ENCODE results near the gene CSNK2A1. TPM values are rescaled to one million over a fixed set of nuclear protein-coding genes. Genes with fewer than 3 reads are reported as not detected.

CSNK2A1 gene
- total RNA-seq, 1 donor from 2014 or later = 207 TPM

- peaks cover 8% of the 10 kb centered on the region for H3K4me1 Mint-ChIP-seq
- no peak for DNase-seq (ENCODE audit: low read depth, low spot score)
- no peaks in the 10 kb centered on the region for H3K9me3 Mint-ChIP-seq
- no peak for TF ChIP-seq CTCF (conservative IDR thresholded peaks at IDR 0.05)
- peaks cover 2% of the 10 kb centered on the region for H3K27me3 Mint-ChIP-seq (ENCODE audit: low read depth)
- no peak overlapping the region for H3K27ac Mint-ChIP-seq (ENCODE audit: unreplicated experiment)
- no peak overlapping the region for H3K4me3 Mint-ChIP-seq
- peaks cover 13% of the 10 kb centered on the region for H3K36me3 Mint-ChIP-seq (ENCODE audit: low read depth)
Measured at GRCh38 chr20:436476-436875, 107.1 kb downstream of the CSNK2A1 start.

DNA sequence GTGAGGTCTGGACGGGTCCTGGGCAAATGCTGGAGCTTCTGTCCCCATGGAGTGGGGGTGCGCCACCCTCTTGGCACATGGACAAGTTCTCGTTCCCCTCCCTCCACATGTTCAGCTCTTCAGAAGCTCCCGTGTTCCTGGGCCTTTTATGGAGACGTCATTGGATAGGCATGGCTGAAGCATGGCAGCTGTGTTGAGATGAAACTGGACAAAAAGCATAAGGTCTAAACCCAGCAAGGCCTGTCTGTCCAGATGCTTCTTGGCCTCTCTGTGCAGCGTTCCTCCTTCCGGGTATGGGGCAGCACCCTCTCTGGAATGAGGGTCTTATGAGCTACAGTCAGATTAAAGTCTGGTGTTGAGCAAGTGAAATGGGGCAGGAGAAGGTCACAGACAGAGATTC, 108.0 kb downstream of the CSNK2A1 start:
- DNase-seq (ENCODE audit: low read depth, low spot score) = no peak
- no peak overlapping the region for H3K27ac Mint-ChIP-seq (ENCODE audit: unreplicated experiment)
- peaks cover 4% of the 10 kb centered on the region for H3K27me3 Mint-ChIP-seq (ENCODE audit: low read depth)
- peaks cover 13% of the 10 kb centered on the region for H3K36me3 Mint-ChIP-seq (ENCODE audit: low read depth)
- H3K4me3 Mint-ChIP-seq = no peak overlapping the region
- no peaks in the 10 kb centered on the region for H3K9me3 Mint-ChIP-seq
- TF ChIP-seq CTCF (conservative IDR thresholded peaks at IDR 0.05) = no peak
- peaks cover 12% of the 10 kb centered on the region for H3K4me1 Mint-ChIP-seq

DNA sequence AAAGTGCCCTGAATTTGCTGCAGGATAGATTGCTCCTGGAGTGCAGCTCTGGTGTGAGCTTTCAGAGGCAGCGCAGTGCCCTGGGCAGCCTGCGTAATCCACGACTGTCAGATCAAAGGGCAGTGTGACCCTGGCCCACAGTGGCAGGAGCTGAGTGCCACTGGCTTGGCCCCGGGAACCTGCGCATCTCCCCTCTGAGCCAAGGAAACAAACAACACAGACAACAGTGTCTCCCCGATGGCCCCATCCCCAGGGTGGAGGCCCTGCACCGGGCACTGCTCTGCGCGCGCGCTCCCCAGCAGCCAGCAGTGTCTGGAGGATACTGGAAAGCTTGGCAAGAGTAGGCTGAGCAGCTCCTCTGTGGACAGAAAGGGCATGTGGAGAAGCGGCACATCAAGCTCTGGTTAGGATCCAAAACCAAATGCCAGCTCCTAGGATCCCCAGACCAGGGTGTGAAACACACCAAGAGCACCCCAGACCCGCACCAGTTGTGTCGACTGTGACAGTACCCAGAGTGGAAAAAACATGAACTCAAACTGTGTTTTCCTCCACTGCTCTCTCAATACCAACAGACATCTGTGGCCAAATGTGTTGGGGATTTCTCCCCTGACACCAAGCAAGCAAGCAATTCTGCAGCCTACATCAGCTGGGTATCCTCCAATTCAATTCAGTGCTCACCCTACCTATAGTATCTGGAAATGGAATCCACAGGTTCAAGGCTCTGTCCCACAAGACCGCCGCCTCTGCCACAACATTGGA, 108.8 kb downstream of the CSNK2A1 start:
- H3K9me3 Mint-ChIP-seq = no peaks in the 10 kb centered on the region
- peaks cover 12% of the 10 kb centered on the region for H3K4me1 Mint-ChIP-seq
- TF ChIP-seq CTCF (conservative IDR thresholded peaks at IDR 0.05) = no peak
- H3K36me3 Mint-ChIP-seq (ENCODE audit: low read depth) = peaks cover 10% of the 10 kb centered on the region
- DNase-seq (ENCODE audit: low read depth, low spot score) = no peak
- H3K4me3 Mint-ChIP-seq = no peak overlapping the region
- no peak overlapping the region for H3K27ac Mint-ChIP-seq (ENCODE audit: unreplicated experiment)
- peaks cover 4% of the 10 kb centered on the region for H3K27me3 Mint-ChIP-seq (ENCODE audit: low read depth)

DNA sequence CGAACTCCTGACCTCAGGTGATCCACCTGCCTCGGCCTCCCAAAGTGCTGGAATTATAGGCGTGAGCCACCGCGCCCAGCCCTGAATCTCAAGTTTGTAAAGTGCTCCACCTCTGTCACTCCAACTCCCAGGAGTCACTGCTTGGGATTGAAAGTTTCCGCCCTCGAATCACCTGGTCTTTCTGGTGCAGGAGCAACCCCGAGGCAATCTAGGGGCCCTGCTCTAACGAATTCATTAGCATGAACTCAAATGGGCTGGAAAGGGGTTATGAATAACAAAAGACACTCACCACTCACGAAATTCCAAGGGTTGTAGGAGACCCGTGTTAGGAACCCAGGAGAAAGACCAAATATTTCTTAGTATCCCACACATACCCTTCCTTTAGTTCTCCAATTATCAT, 109.4 kb downstream of the CSNK2A1 start:
- no peak for DNase-seq (ENCODE audit: low read depth, low spot score)
- TF ChIP-seq CTCF (conservative IDR thresholded peaks at IDR 0.05) = no peak
- Mint-ChIP-seq H3K27ac (ENCODE audit: unreplicated experiment) (no peak overlapping the region), H3K4me1 (peaks cover 12% of the 10 kb centered on the region), H3K4me3 (no peak overlapping the region), H3K27me3 (ENCODE audit: low read depth) (peaks cover 4% of the 10 kb centered on the region), H3K36me3 (ENCODE audit: low read depth) (peaks cover 8% of the 10 kb centered on the region), H3K9me3 (no peaks in the 10 kb centered on the region)

- DNase-seq (ENCODE audit: low read depth, low spot score) = no peak
- peaks cover 4% of the 10 kb centered on the region for H3K27me3 Mint-ChIP-seq (ENCODE audit: low read depth)
- TF ChIP-seq CTCF (conservative IDR thresholded peaks at IDR 0.05) = no peak
- H3K9me3 Mint-ChIP-seq = no peaks in the 10 kb centered on the region
- peaks cover 12% of the 10 kb centered on the region for H3K4me1 Mint-ChIP-seq
- peaks cover 4% of the 10 kb centered on the region for H3K36me3 Mint-ChIP-seq (ENCODE audit: low read depth)
- peak overlapping the region; percentile 87 for H3K27ac Mint-ChIP-seq (ENCODE audit: unreplicated experiment)
- peak overlapping the region; percentile 14 for H3K4me3 Mint-ChIP-seq
Measured at GRCh38 chr20:433300-433975, 110.2 kb downstream of the CSNK2A1 start.

Data from neural crest cell (in vitro differentiated cells).